ENCODE measurements around the gene CTNNA1. TPM values are rescaled to one million over a fixed set of nuclear protein-coding genes. Genes with fewer than 3 reads are reported as not detected.

CTNNA1 gene
- total and polyA plus RNA-seq, 2 of the 8 experiments (the other 6 are each of a cell fraction or from before 2014, with no cell fraction given) = 115 to 349 TPM

- CTCF ChIA-PET (ENCODE audit: partially characterized antibody) = interaction anchor here (0.6 to 1.6 kb wide), 6 partner anchors 21 to 337 kb away, joined by 3 to 4 read pairs (median 4); no protein-coding TSS in a partner anchor
- no peak overlapping the region for H3K27ac ChIP-seq (ENCODE audit: low read depth, low read length)
These were observed 171.9 kb downstream of the CTNNA1 start for GRCh38 chr5:138925090-138925635.

More at GRCh38 chr5:138925090-138925635, 171.9 kb downstream of the CTNNA1 start:
- H3K23me2 ChIP-seq (ENCODE audit: low read depth, low read length) = no peaks in the 10 kb centered on the region
- no peak overlapping the region for H3K4me2 ChIP-seq (ENCODE audit: insufficient read depth in 1 of 2, low read depth in 2 of 2, low read length in 2 of 2)
- no peak overlapping the region for H3K14ac ChIP-seq (ENCODE audit: insufficient read length)
- peaks cover 5% of the 10 kb centered on the region; the same call in 1 of the 2 replicates for H3K79me1 ChIP-seq (ENCODE audit: low read depth, low read length)
- H3K9me3 ChIP-seq (ENCODE audit: insufficient read depth in 2 of 2, low read depth in 1 of 2, low read length in 1 of 2) = no peaks in the 10 kb centered on the region
- H3K79me2 ChIP-seq (ENCODE audit: control insufficient read depth in 1 of 2, insufficient read depth in 2 of 2, low read length in 2 of 2) = no peaks in the 10 kb centered on the region
- H2BK12ac ChIP-seq (ENCODE audit: low read depth, low read length) = no peak overlapping the region
- no peak for DNase-seq (ENCODE audit: low read depth in 1 of 2, low spot score in 2 of 2)
- no peak overlapping the region for H3K4ac ChIP-seq (replicated peaks; ENCODE audit: insufficient read length, low read depth, low read length)
- H2AFZ ChIP-seq (ENCODE audit: low read length) = no peak overlapping the region
- no peak overlapping the region for H3K18ac ChIP-seq (ENCODE audit: extremely low read depth, low read length)
- H4K5ac ChIP-seq (ENCODE audit: insufficient read length, low read depth, low read length) = no peak overlapping the region
- no peak overlapping the region for H3K23ac ChIP-seq (ENCODE audit: insufficient read length)
- H2BK5ac ChIP-seq (ENCODE audit: low read depth, low read length) = no peak overlapping the region
- H2BK20ac ChIP-seq (ENCODE audit: low read length) = no peak overlapping the region
- POLR2A ChIA-PET (ENCODE audit: partially characterized antibody) = interaction anchor here (0.6 kb wide), 1 partner anchor 9 kb away, joined by 4 read pairs; no protein-coding TSS in a partner anchor
- H2AK5ac ChIP-seq (ENCODE audit: low read depth, low read length) = no peak overlapping the region
- FAIRE-seq = no peak
- TF ChIP-seq EP300 (IDR thresholded peaks at IDR 0.05; ENCODE audit: borderline replicate concordance in 1 of 2, low read depth in 2 of 2, low read length in 2 of 2) (no peak), SIN3A (conservative IDR thresholded peaks at IDR 0.05 in 1 of 2, IDR thresholded peaks at IDR 0.05 in 1 of 2; ENCODE audit: low read depth in 1 of 2, low read length in 2 of 2) (no peak), ASH2L (IDR thresholded peaks at IDR 0.05; ENCODE audit: low read length) (no peak), CTBP2 (IDR thresholded peaks at IDR 0.05; ENCODE audit: borderline replicate concordance, insufficient read depth, insufficient read length, low read length) (no peak), CHD2 (IDR thresholded peaks at IDR 0.05; ENCODE audit: low read length) (no peak), KDM1A (IDR thresholded peaks at IDR 0.05; ENCODE audit: borderline replicate concordance, low read length) (no peak), GTF2F1 (IDR thresholded peaks at IDR 0.05; ENCODE audit: borderline replicate concordance, low read depth, low read length) (no peak), POLR2AphosphoS5 (IDR thresholded peaks at IDR 0.05; ENCODE audit: low read depth, low read length) (no peak), TAF1 (IDR thresholded peaks at IDR 0.05; ENCODE audit: low read depth, low read length) (no peak), TBP (IDR thresholded peaks at IDR 0.05; ENCODE audit: low read depth, low read length) (no peak), NANOG (IDR thresholded peaks at IDR 0.05; ENCODE audit: insufficient read depth, low read depth, low read length, poor library complexity, severe bottlenecking) (no peak)
- peaks cover 0 to 2% of the 10 kb centered on the region in 2 experiments for H4K20me1 ChIP-seq (replicated peaks in 1 of 2; ENCODE audit: control insufficient read depth in 1 of 2, insufficient read depth in 2 of 2, low read length in 2 of 2)
- no peak overlapping the region for H3K9ac ChIP-seq (replicated peaks in 1 of 4; ENCODE audit: extremely low read depth in 1 of 4, low read depth in 3 of 4, low read length in 3 of 4)
- peaks cover 18 to 59% (median 36%) of the 10 kb centered on the region in 4 experiments for H3K36me3 ChIP-seq (ENCODE audit: control insufficient read depth in 2 of 4, insufficient read depth in 4 of 4, low read length in 3 of 4)
- H3K4me3 ChIP-seq (ENCODE audit: extremely low read depth in 1 of 4, insufficient read depth in 2 of 4, low read depth in 3 of 4, low read length in 4 of 4) = no peak overlapping the region
- H4K8ac ChIP-seq (ENCODE audit: extremely low read depth, insufficient read depth, low read length) = no peak overlapping the region
- H4K91ac ChIP-seq (replicated peaks; ENCODE audit: insufficient read length, low read length) = no peak overlapping the region
- H2BK120ac ChIP-seq (replicated peaks; ENCODE audit: low read depth, low read length) = no peak overlapping the region
- WGBS, 2 experiments (ENCODE audit: extremely low coverage in 1 of 2, insufficient coverage in 1 of 2, insufficient read length in 1 of 2, insufficient replicate concordance in 2 of 2, low coverage in 1 of 2, low lambda C conversion rate in 2 of 2, missing lambda C conversion rate in 1 of 2) = 89% methylated on average over 12 of the region's 12 CpGs; no CpG with 5 or more reads in 1 of the 2 experiments
- no peak overlapping the region for H3K56ac ChIP-seq (replicated peaks; ENCODE audit: insufficient read length, low read depth, low read length)
- no peaks in the 10 kb centered on the region for H3K27me3 ChIP-seq (replicated peaks in 1 of 4; ENCODE audit: control insufficient read depth in 3 of 4, extremely low read depth in 1 of 4, insufficient read depth in 3 of 4, low read length in 3 of 4)
- H3K4me1 ChIP-seq (replicated peaks in 1 of 4; ENCODE audit: control insufficient read depth in 3 of 4, insufficient read depth in 4 of 4, low read length in 3 of 4) = peaks cover 0 to 4% (median 1%) of the 10 kb centered on the region in 4 experiments; a peak in 2 of 7 replicates
- H2BK15ac ChIP-seq (ENCODE audit: low read length) = no peak overlapping the region
